Hindlimb muscle (tissue), 1 donor: ENCODE measurements around the gene MMAA. TPM values are rescaled to one million over a fixed set of nuclear protein-coding genes. Genes with fewer than 3 reads are reported as not detected.

ENCODE experiments used
- polyA plus RNA-seq: library from polyadenylated mRNA; unstranded; fragments of 120-200 nt; gene quantifications from one replicate; pipeline ENCODE4 v1.2.1, GENCODE V29; 2013; ENCODE audit not compliant: insufficient read length

The MMAA gene
- polyA plus RNA-seq, 1 donor, result 6.3 TPM

Other genes starting within 250 kb of the MMAA start
- 78.0 TPM for gene SMAD1, start 137.5 kb upstream of the MMAA start, polyA plus RNA-seq
- gene C4orf51, start 60.8 kb downstream of the MMAA start, polyA plus RNA-seq, result not detected